A549 (cell line): ENCODE results near the gene IGFL4. TPM values are rescaled to one million over a fixed set of nuclear protein-coding genes. Genes with fewer than 3 reads are reported as not detected.
A peak's percentile ranks its signal among the peaks of the same experiment; 100 is the strongest.

Experiments used
- ATAC-seq, 2 experiments: fragments of 200-7000 bp in 1 of 2; fragments of >200 bp in 1 of 2; cut with Nextera tagmentation in 1 of 2; cut with Tn5 transposase in 1 of 2; 3 replicates each; pipeline versions ENCODE4 v1.8.0 to v1.9.1; 2018 to 2020; ENCODE audit warnings: mild to moderate bottlenecking in 1 of 2, moderate library complexity in 1 of 2
- CTCF ChIA-PET: fragments of 300-600 bp; sonication (Branson Sonifier 250); formaldehyde crosslinking; extraction: SDS; loops from one replicate; lab custom pipeline; 2021; ENCODE audit warnings: antibody characterized with exemption, inconsistent platforms; lab: Yijun Ruan, JAX
- POLR2A ChIA-PET: fragments of 350-600 bp; formaldehyde crosslinking; extraction: SDS; loops from one replicate; lab custom pipeline; 2021; ENCODE audit warnings: antibody characterized with exemption, inconsistent platforms; lab: Yijun Ruan, JAX
- DNase-seq, 2 experiments: peaks; one replicate each; pipeline versions ENCODE4 v3.0.0 to v3.0.0-alpha.2; 2011 to 2016; ENCODE audit warnings: low read depth in 1 of 2, low spot score in 1 of 2
- FAIRE-seq: peaks from 2 replicates; lab custom pipeline; 2011; peaks lifted over from hg19 to GRCh38; lab: Jason Lieb, UNC
- H3K27ac ChIP-seq, 2 experiments: fragments of >200 bp; sonication (Bioruptor Twin); formaldehyde crosslinking; 3 replicates each; pipeline ENCODE4 v1.5.1; 2016 to 2017
- H3K4me1 ChIP-seq: fragments of >200 bp; sonication (Bioruptor Twin); formaldehyde crosslinking; 3 replicates; pipeline ENCODE4 v1.6.1; 2016
- H3K4me2 ChIP-seq: fragments of >200 bp; sonication (Bioruptor Twin); formaldehyde crosslinking; 3 replicates; pipeline ENCODE4 v1.6.1; 2016
- H3K4me3 ChIP-seq: fragments of >200 bp; sonication (Bioruptor Twin); formaldehyde crosslinking; 3 replicates; pipeline ENCODE4 v1.5.1; 2016
- H3K9me3 ChIP-seq: fragments of >200 bp; sonication (Bioruptor Twin); formaldehyde crosslinking; 3 replicates; pipeline ENCODE4 v1.6.1; 2016
- BCL3 ChIP-seq: fragments of >200 bp; sonication (Bioruptor Twin); formaldehyde crosslinking; IDR thresholded peaks from 3 replicates; pipeline ENCODE4 v1.6.1; 2016
- CEBPB ChIP-seq, 2 experiments: fragments of >200 bp in 1 of 2; sonication (Bioruptor Twin) in 1 of 2; formaldehyde crosslinking in 1 of 2; IDR thresholded peaks; 2 replicates each; pipeline ENCODE4 v1.6.1; 2012 to 2016
- CHD2 ChIP-seq: fragments of 150-350 bp; IDR thresholded peaks from 2 replicates; pipeline ENCODE4 v1.6.1; 2014; ENCODE audit warnings: low read length; ENCODE audit not compliant: partially characterized antibody
- CHD4 ChIP-seq: fragments of 200-600 bp; sonication (generic); IDR thresholded peaks from 2 replicates; pipeline ENCODE4 v1.6.1; 2016; ENCODE audit warnings: antibody characterized with exemption, mild to moderate bottlenecking, borderline replicate concordance
- E2F6 ChIP-seq: IDR thresholded peaks from 2 replicates; pipeline ENCODE4 v1.6.1; 2012; ENCODE audit warnings: low read depth, borderline replicate concordance
- JUN ChIP-seq, 2 experiments: fragments of >200 bp; sonication (Bioruptor Twin); formaldehyde crosslinking; IDR thresholded peaks; 2 replicates in 1 of 2; 3 replicates in 1 of 2; pipeline ENCODE4 v1.6.1; 2016 to 2017
- MAZ ChIP-seq: fragments of 150-350 bp; IDR thresholded peaks from 2 replicates; pipeline ENCODE4 v1.6.1; 2014; ENCODE audit warnings: antibody characterized with exemption, low read depth, low read length, borderline replicate concordance
- MYC ChIP-seq: IDR thresholded peaks from 2 replicates; pipeline ENCODE4 v1.6.1; 2012; ENCODE audit warnings: mild to moderate bottlenecking, inconsistent platforms, low read length, improper control_type of control experiment, borderline replicate concordance
- PBX3 ChIP-seq: IDR thresholded peaks from 2 replicates; pipeline ENCODE4 v1.6.1; 2012
- PHF8 ChIP-seq: fragments of 200-600 bp; sonication (generic); IDR thresholded peaks from 2 replicates; pipeline ENCODE4 v1.6.1; 2016; ENCODE audit warnings: low read depth, mild to moderate bottlenecking, antibody characterized with exemption, moderate library complexity, borderline replicate concordance
- POLR2A ChIP-seq: IDR thresholded peaks from 2 replicates; pipeline ENCODE4 v1.6.1; 2012; ENCODE audit warnings: mild to moderate bottlenecking, low read length
- RARB ChIP-seq: fragments of 250-450 bp; sonication (Bioruptor Pico); IDR thresholded peaks from 2 replicates; pipeline ENCODE4 v1.8.0; 2021; ENCODE audit warnings: mild to moderate bottlenecking, moderate library complexity
- TFCP2L1 ChIP-seq: fragments of 250-450 bp; sonication (Bioruptor Pico); IDR thresholded peaks from 2 replicates; pipeline ENCODE4 v1.5.0; 2021; ENCODE audit warnings: mild to moderate bottlenecking
- WGBS: methylation state at CpG from one replicate; pipeline ENCODE4 v1.1.6; 2017; ENCODE audit errors: missing lambda C conversion rate; 5-methylcytosine and 5-hydroxymethylcytosine counted together
- polyA plus RNA-seq, 4 experiments: library from polyadenylated mRNA; depleted of rRNA in 3 of 4; stranded (reverse); fragments of >200 nt; fragmentation: RNase III in 1 of 4; extraction: RNeasy Plus Mini Kit Qiagen cat#74134 plus additional on column Dnase treatment in 1 of 4; gene quantifications; 2 replicates in 3 of 4; 3 replicates in 1 of 4; pipeline ENCODE4 v1.2.3, GENCODE V29; 2011 to 2017
- TF ChIP-seq, protein P1 (sequence below): fragments of 200-600 bp; sonication (generic); IDR thresholded peaks from 2 replicates; pipeline ENCODE4 v1.6.1; 2016; ENCODE audit warnings: antibody characterized with exemption, mild to moderate bottlenecking, moderate library complexity
- TF ChIP-seq, protein P2 (sequence below): IDR thresholded peaks from 2 replicates; pipeline ENCODE4 v1.6.1; 2012
- TF ChIP-seq, protein P3 (sequence below): fragments of 450-650 bp; IDR thresholded peaks from 2 replicates; pipeline ENCODE4 v1.6.1; 2014; ENCODE audit warnings: antibody characterized with exemption

IGFL4 gene
- polyA plus RNA-seq, 2 of the 4 experiments (the other 2 are of a cell fraction), result 1.7 to 3.1 TPM

DNA sequence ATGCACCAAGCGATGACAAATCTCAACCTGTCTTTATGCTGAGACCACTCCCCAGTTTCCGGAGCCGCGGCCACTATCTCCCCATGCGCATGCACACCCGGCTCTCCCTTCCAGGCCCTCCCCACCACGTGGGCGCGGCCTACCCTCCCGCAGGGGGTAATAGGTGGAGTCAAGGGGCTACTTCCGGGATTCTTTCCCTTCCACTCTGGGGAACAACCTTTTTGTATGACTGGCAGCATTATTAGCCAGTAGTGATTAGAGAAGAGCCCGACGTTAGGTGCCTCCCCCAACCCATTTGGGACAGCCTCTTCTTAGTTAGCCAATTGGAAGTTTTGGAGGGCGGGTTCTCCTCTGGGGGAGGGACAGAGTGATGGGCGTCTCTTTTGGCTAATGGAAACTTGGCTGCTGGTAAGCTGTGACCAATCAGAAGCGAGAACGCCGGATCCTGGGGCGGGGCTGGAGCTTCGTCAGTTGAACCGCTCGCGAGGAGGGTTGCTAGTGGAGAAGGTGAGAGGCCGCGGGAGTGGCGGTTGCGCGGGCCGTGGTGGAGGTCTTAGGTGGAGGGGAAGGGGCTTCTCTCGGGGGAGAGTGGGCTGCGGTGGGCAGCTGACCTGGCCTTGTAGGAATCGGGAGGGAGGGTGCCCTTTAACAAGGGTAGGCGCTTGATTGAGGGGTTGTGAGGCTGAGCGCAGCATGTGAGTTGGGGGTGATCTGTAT, 45.6 kb downstream of the IGFL4 start, which contains the start of gene CCDC61:
Gene CCDC61 (plus strand): TSS at position 470 of the 717 bp plus-strand sequence. CDS start 7,552 bp downstream, outside the sequence.
- peak; percentile 96 to 98 for ATAC-seq
- Histone ChIP-seq H3K4me3 (peak within 1 kb of the TSS; percentile 57), H3K4me1 (peaks cover 5% of the 10 kb centered on the region), H3K27ac (peak within 1 kb of the TSS; percentile 72 to 88), H3K4me2 (peak within 1 kb of the TSS; percentile 87), H3K9me3 (no peaks in the 10 kb centered on the region)
- no peak for TF ChIP-seq CHD4
- TF ChIP-seq RARB (CRISPR knock-in tag), result no peak
- TF ChIP-seq MYC, result peak; percentile 97
- peak in 1 of 2 experiments; percentile 78; a peak in 1 of 5 replicates for TF ChIP-seq JUN (IDR thresholded peaks at IDR 0.05)
- TF ChIP-seq CHD2, result peak; percentile 57
- peak; percentile 98; the same call in 1 of the 2 replicates for TF ChIP-seq PBX3
- peak; percentile 81; the same call in 1 of the 2 replicates for TF ChIP-seq PHF8
- peak; percentile 79 for TF ChIP-seq BCL3
- TF ChIP-seq, protein P1, sequence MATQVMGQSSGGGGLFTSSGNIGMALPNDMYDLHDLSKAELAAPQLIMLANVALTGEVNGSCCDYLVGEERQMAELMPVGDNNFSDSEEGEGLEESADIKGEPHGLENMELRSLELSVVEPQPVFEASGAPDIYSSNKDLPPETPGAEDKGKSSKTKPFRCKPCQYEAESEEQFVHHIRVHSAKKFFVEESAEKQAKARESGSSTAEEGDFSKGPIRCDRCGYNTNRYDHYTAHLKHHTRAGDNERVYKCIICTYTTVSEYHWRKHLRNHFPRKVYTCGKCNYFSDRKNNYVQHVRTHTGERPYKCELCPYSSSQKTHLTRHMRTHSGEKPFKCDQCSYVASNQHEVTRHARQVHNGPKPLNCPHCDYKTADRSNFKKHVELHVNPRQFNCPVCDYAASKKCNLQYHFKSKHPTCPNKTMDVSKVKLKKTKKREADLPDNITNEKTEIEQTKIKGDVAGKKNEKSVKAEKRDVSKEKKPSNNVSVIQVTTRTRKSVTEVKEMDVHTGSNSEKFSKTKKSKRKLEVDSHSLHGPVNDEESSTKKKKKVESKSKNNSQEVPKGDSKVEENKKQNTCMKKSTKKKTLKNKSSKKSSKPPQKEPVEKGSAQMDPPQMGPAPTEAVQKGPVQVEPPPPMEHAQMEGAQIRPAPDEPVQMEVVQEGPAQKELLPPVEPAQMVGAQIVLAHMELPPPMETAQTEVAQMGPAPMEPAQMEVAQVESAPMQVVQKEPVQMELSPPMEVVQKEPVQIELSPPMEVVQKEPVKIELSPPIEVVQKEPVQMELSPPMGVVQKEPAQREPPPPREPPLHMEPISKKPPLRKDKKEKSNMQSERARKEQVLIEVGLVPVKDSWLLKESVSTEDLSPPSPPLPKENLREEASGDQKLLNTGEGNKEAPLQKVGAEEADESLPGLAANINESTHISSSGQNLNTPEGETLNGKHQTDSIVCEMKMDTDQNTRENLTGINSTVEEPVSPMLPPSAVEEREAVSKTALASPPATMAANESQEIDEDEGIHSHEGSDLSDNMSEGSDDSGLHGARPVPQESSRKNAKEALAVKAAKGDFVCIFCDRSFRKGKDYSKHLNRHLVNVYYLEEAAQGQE, result no peak
- TF ChIP-seq, protein P2, sequence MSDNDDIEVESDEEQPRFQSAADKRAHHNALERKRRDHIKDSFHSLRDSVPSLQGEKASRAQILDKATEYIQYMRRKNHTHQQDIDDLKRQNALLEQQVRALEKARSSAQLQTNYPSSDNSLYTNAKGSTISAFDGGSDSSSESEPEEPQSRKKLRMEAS, result peak; percentile 96
- TF ChIP-seq, protein P3, sequence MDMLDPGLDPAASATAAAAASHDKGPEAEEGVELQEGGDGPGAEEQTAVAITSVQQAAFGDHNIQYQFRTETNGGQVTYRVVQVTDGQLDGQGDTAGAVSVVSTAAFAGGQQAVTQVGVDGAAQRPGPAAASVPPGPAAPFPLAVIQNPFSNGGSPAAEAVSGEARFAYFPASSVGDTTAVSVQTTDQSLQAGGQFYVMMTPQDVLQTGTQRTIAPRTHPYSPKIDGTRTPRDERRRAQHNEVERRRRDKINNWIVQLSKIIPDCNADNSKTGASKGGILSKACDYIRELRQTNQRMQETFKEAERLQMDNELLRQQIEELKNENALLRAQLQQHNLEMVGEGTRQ, result peak; percentile 92
- 0 out of 2 replicates have a peak, but pooled peaks have one; percentile 29 for TF ChIP-seq E2F6
- peak; percentile 93 for TF ChIP-seq POLR2A
- peak; percentile 94 for TF ChIP-seq MAZ
- POLR2A ChIA-PET, result interaction anchor here (0.5 to 1.6 kb wide), 16 partner anchors 10 to 213 kb away, joined by 3 to 8 read pairs (median 4); partner anchors contain the start of genes DMPK, IRF2BP1 and MYPOP
- CTCF ChIA-PET, result interaction anchor here (0.9 to 7.2 kb wide), 13 partner anchors 13 to 534 kb away, joined by 3 to 67 read pairs (median 5); partner anchors contain the start of gene MYPOP
- under 1% methylated on average over 34 of the region's 34 CpGs for WGBS
- peak; percentile 99 to 100 for DNase-seq
- FAIRE-seq, result peak; percentile 100

DNA sequence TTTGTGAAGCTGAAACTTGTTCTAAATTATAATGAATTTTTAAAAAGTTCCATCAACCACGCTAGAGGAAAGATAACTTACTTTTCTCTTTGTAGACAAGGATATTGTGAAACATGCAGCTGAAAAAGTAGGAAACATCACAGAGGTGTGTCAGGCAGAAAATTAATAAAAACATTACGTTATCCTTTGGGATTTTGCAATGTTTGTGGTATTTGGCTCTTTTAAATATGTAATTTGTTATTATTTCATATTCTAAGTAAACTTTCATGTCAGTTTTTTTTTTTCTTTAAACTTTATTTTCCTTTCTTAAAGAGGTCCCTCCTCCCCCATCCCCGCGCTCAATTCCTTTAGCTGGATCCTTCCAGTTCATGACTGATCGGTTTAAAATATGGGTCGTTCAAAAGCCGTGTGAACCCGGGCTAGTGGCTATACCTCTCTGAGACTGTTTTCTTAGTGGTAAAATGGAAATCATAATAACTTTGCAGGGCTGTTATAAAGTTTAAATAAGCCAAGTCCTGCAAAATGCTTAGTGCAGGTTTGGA, 46.3 kb downstream of the IGFL4 start:
- POLR2A ChIA-PET, result interaction anchor here (0.5 to 1.6 kb wide), 14 partner anchors 11 to 131 kb away, joined by 3 to 8 read pairs (median 4); partner anchors contain the start of genes IRF2BP1 and MYPOP
- 11% methylated on average over 8 of the region's 8 CpGs for WGBS

More for the DNA sequence above, 46.3 kb downstream of the IGFL4 start:
- ATAC-seq, result peak; percentile 50 to 54
- peak overlapping the region; percentile 72 to 82 for H3K27ac ChIP-seq
- H3K4me3 ChIP-seq, result peak overlapping the region; percentile 48
- no peak for TF ChIP-seq CHD2
- TF ChIP-seq JUN (IDR thresholded peaks at IDR 0.05), result peak in 1 of 2 experiments; percentile 68; a peak in 1 of 5 replicates
- TF ChIP-seq CEBPB (IDR thresholded peaks at IDR 0.05), result peak in 1 of 2 experiments; percentile 47; a peak in 3 of 4 replicates
- TF ChIP-seq TFCP2L1 (CRISPR knock-in tag), result no peak
- CTCF ChIA-PET, result interaction anchor here (1.0 to 7.2 kb wide), 13 partner anchors 16 to 534 kb away, joined by 3 to 67 read pairs (median 5); no protein-coding TSS in a partner anchor
- H3K4me2 ChIP-seq, result peak overlapping the region; percentile 79
- H3K4me1 ChIP-seq, result peaks cover 5% of the 10 kb centered on the region
- H3K9me3 ChIP-seq, result no peaks in the 10 kb centered on the region
- FAIRE-seq, result peak; percentile 36
- DNase-seq, result no peak
